ENCODE measurements around the gene TEN1. TPM values are rescaled to one million over a fixed set of nuclear protein-coding genes. Genes with fewer than 3 reads are reported as not detected.
A peak's percentile ranks its signal among the peaks of the same experiment; 100 is the strongest.

TEN1 gene
- total RNA-seq, 1 donor from 2014 or later = 8.5 TPM

DNA sequence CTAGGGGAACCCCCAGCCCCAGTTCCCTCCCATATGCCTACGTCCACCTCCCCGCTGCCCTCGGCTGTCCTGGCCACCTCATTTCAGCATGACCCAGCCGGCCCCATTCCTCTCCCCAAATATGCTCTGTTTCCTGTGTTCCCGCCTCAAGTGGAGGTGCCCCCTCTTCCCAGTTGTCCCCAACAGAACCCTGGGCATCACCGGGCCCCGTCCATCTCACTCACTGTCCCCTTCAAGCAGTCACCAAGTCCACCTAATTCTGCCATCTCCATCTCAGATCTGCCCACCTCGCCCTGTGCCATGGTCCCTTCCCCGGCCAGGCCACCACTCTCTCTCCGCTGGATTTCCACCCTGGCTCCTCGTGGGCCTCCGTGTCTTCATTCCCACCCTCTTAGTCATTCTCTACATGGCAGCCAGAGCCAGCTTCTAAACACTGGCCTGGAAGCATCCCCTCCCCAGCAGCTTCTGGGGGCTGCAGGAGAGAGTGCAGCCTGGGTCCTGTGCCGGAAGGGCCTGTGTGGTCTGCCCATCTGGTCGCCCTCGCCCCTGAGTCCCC is 34.4 kb downstream of the TEN1 start:
- H3K27me3 Mint-ChIP-seq (ENCODE audit: unreplicated experiment) = peaks cover 9% of the 10 kb centered on the region
- H3K36me3 Mint-ChIP-seq (ENCODE audit: unreplicated experiment) = peaks cover 9% of the 10 kb centered on the region
- H3K4me3 Mint-ChIP-seq (ENCODE audit: unreplicated experiment) = no peak overlapping the region
- no peaks in the 10 kb centered on the region for H3K4me1 Mint-ChIP-seq (ENCODE audit: low read depth, unreplicated experiment)
- H3K27ac Mint-ChIP-seq (ENCODE audit: unreplicated experiment) = no peak overlapping the region
- peaks cover 9% of the 10 kb centered on the region for H3K9me3 Mint-ChIP-seq (ENCODE audit: unreplicated experiment)
- no peak for DNase-seq
- TF ChIP-seq, protein P1, sequence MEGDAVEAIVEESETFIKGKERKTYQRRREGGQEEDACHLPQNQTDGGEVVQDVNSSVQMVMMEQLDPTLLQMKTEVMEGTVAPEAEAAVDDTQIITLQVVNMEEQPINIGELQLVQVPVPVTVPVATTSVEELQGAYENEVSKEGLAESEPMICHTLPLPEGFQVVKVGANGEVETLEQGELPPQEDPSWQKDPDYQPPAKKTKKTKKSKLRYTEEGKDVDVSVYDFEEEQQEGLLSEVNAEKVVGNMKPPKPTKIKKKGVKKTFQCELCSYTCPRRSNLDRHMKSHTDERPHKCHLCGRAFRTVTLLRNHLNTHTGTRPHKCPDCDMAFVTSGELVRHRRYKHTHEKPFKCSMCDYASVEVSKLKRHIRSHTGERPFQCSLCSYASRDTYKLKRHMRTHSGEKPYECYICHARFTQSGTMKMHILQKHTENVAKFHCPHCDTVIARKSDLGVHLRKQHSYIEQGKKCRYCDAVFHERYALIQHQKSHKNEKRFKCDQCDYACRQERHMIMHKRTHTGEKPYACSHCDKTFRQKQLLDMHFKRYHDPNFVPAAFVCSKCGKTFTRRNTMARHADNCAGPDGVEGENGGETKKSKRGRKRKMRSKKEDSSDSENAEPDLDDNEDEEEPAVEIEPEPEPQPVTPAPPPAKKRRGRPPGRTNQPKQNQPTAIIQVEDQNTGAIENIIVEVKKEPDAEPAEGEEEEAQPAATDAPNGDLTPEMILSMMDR (IDR thresholded peaks at IDR 0.05; ENCODE audit: partially characterized antibody, unreplicated experiment) = no peak

DNA sequence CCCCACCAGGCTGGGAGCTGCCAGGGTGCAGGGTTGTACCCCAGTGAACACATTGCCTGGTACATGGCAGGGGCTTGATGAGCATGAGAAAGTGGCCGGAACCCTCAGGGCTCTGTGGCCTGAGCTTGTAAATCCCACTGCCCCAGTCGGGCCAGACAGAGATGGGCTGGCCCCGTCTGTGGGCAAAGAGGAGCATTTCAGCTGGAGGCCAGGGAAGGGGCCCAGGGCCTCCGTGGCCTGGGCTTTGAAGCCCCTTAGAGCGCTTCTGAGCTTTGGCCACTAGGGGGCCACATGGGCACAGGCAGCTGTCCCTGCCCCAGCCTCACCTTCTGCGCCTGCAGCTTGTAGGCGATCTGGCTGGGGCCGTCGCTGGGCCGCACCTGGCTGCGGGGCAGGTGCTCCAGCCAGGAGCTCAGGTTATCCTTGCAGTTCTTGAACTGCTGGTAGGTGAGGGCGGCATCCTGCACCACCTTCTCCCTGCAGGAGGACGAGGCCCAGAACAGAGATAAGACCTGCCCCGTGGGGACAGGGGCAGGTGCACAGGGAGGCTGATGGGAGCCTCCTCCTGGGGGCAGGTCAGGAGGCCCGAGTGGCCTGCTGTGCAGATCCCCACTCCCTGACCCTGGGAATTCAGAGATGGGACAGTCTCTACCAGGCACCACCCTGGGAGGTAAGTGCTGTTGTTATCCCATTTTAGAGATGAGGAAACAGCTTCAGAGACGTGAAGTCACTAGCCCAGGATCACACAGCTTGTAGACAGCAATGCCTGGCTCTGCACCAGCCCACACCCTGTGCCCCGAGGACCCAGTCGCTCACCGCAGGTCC is 35.3 kb downstream of the TEN1 start:
- Mint-ChIP-seq H3K27ac (ENCODE audit: unreplicated experiment) (no peak overlapping the region), H3K4me1 (ENCODE audit: low read depth, unreplicated experiment) (no peaks in the 10 kb centered on the region), H3K36me3 (ENCODE audit: unreplicated experiment) (peaks cover 7% of the 10 kb centered on the region), H3K4me3 (ENCODE audit: unreplicated experiment) (no peak overlapping the region), H3K27me3 (ENCODE audit: unreplicated experiment) (peaks cover 8% of the 10 kb centered on the region), H3K9me3 (ENCODE audit: unreplicated experiment) (peaks cover 6% of the 10 kb centered on the region)
- TF ChIP-seq, protein P1 (IDR thresholded peaks at IDR 0.05; ENCODE audit: partially characterized antibody, unreplicated experiment) = peak; percentile 99
- peak; percentile 86 for DNase-seq

DNA sequence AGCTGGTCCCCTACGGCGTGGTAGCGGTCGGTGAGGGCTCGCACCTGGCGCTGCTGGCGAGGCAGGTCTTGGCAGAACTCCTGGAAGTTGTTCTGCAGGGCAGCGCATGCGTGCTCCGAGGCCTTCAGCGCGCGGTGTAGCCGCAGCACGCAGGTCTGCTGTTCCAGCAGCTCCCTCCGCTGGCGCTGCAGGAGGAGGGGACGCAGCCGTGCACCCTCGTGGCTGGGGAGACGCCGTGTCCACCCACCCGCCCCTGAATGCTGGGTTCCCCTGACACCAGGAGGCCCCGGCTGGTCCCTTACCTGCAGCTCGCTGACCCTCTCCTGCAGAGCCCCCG is 35.9 kb downstream of the TEN1 start:
- peaks cover 1% of the 10 kb centered on the region for H3K36me3 Mint-ChIP-seq (ENCODE audit: unreplicated experiment)
- H3K4me3 Mint-ChIP-seq (ENCODE audit: unreplicated experiment) = no peak overlapping the region
- peaks cover 4% of the 10 kb centered on the region for H3K27me3 Mint-ChIP-seq (ENCODE audit: unreplicated experiment)
- no peak overlapping the region for H3K27ac Mint-ChIP-seq (ENCODE audit: unreplicated experiment)
- peaks cover 4% of the 10 kb centered on the region for H3K9me3 Mint-ChIP-seq (ENCODE audit: unreplicated experiment)
- TF ChIP-seq, protein P1 (IDR thresholded peaks at IDR 0.05; ENCODE audit: partially characterized antibody, unreplicated experiment) = no peak
- DNase-seq = no peak
- H3K4me1 Mint-ChIP-seq (ENCODE audit: low read depth, unreplicated experiment) = no peaks in the 10 kb centered on the region

DNA sequence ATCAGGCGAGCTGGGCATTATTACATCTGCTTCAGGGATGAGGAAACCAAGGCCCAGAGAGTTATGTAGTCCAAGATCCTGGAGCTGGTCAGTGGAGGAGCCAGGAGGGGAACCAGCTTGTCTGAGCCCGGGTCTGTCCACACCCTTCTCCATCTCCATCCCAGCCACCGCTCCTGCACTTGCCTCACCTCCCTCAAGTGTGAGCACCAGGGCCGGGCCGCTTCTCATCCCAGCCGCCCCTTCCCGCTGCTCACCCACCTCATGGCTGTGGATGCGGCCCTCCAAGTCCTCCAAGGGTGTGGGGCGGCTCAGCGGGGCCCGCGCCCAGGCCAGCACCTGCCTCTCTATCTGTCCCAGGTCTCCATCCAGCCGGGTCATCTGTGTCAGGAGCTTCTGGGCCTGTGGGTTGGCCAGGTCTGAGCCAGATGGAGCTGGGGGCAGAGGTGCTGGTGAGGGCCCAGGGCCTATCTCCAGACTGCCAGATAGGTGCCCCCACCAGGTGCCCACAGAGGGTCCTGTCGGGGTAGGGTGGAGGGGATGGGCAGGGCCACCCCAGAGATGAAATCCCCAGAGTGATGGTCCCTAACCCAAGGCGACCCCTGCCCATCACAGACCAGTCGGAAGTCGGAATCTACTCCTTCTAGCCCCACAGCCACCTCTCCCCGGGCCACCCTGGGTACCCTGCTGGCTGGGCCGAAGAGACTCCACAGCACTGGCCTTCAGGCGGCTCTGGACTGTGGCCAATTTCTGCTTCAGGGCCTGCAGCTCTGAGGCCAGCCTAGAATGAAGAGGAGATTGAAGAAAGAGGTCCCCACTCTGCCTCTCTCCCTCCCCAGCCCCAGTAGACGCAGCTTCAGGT is 38.7 kb downstream of the TEN1 start:
- H3K4me3 Mint-ChIP-seq (ENCODE audit: unreplicated experiment) = no peak overlapping the region
- no peak overlapping the region for H3K27ac Mint-ChIP-seq (ENCODE audit: unreplicated experiment)
- no peaks in the 10 kb centered on the region for H3K4me1 Mint-ChIP-seq (ENCODE audit: low read depth, unreplicated experiment)
- no peaks in the 10 kb centered on the region for H3K36me3 Mint-ChIP-seq (ENCODE audit: unreplicated experiment)
- H3K27me3 Mint-ChIP-seq (ENCODE audit: unreplicated experiment) = peaks cover 4% of the 10 kb centered on the region
- no peak for DNase-seq
- TF ChIP-seq, protein P1 (IDR thresholded peaks at IDR 0.05; ENCODE audit: partially characterized antibody, unreplicated experiment) = no peak
- peaks cover 4% of the 10 kb centered on the region for H3K9me3 Mint-ChIP-seq (ENCODE audit: unreplicated experiment)

All from glutamatergic neuron (in vitro differentiated cells).